ENCODE data around the gene RFFL. TPM values are rescaled to one million over a fixed set of nuclear protein-coding genes. Genes with fewer than 3 reads are reported as not detected.
A peak's percentile ranks its signal among the peaks of the same experiment; 100 is the strongest.
"Not testable (repeated sequence)": the region's sequence is repeated elsewhere in the genome, so short reads cannot be mapped to it uniquely, and the experiment has no call there.

RFFL gene
- total and polyA plus RNA-seq, 7 donors = 7.0 to 39.5 (median 23.6) TPM

DNA sequence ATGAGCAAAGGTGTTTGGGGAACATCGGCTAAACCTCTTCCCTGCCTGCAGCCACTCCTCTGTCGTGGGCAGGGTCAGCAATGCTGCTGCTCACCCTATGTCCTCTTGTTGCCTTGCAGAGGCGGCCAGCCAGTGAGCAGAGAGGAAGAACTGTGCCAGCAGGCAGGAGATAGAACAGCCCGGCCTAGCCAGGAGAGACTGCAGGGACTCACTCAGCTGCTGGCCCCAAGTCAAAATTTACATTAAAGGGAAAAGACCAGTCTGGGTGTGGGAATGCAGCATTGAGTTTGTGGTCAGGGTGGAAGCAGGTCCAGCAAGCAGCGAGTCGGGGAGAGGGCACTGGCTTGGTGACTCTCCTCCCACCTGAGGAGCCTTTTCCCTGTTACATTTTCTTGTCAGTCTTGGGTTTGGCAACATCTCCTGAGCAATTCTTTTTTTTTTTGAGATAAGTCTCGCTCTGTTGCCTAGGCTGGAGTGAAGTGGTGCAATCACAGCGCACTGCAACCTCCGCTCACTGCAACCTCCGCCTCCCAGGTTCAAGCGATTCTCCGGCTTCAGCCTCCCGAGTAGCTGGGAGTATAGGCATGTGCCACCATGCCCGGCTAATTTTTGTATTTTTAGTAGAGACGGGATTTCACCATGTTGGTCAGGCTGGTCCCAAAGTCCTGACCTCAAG lies 60.5 kb downstream of the RFFL start:
- intact Hi-C loops (cut with DNase I) = loop anchor here in 1 of 2 donors (5.0 kb wide), 1 partner anchor 114 kb away; the partner anchor contains the start of gene RAD51D
- H3K9me3 ChIP-seq = no peaks in the 10 kb centered on the region
- no peak overlapping the region for H3K27ac ChIP-seq
- H3K4me3 ChIP-seq = no peak overlapping the region
- TF ChIP-seq, protein P1, sequence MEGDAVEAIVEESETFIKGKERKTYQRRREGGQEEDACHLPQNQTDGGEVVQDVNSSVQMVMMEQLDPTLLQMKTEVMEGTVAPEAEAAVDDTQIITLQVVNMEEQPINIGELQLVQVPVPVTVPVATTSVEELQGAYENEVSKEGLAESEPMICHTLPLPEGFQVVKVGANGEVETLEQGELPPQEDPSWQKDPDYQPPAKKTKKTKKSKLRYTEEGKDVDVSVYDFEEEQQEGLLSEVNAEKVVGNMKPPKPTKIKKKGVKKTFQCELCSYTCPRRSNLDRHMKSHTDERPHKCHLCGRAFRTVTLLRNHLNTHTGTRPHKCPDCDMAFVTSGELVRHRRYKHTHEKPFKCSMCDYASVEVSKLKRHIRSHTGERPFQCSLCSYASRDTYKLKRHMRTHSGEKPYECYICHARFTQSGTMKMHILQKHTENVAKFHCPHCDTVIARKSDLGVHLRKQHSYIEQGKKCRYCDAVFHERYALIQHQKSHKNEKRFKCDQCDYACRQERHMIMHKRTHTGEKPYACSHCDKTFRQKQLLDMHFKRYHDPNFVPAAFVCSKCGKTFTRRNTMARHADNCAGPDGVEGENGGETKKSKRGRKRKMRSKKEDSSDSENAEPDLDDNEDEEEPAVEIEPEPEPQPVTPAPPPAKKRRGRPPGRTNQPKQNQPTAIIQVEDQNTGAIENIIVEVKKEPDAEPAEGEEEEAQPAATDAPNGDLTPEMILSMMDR (IDR thresholded peaks at IDR 0.05) = no peak
- ATAC-seq = no peak
- DNase-seq = no peak
- no peaks in the 10 kb centered on the region for H3K27me3 ChIP-seq (ENCODE audit: insufficient read depth in 3 of 3, low read length in 2 of 3)
- peaks cover 5 to 90% of the 10 kb centered on the region in 2 donors for H3K36me3 ChIP-seq (ENCODE audit: insufficient read depth in 1 of 2, low read depth in 1 of 2)
- no peaks in the 10 kb centered on the region for H3K4me1 ChIP-seq
- 85 to 86% (median 86%) methylated on average over 15 of the region's 15 CpGs for WGBS, 3 donors

DNA sequence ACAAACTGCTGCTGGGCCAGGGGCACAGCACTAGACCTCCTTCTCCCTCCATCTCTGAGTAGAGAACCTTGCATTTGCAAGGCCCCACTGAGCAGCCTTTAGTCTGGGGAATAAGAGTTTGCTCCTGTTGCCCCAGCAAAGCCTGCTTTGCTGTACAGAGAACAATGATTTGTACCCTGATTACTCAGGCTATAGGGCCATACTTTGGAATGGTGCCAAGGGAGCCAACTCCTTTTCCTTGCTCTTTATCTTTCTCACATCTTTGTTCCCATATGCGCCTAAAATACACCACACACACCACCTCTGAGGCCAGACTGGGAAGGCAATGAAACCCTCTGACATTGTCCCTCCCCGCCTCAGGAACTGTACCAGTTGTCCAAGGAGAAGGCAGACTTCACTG lies 62.0 kb downstream of the RFFL start:
- Histone ChIP-seq H3K4me3 (no peak overlapping the region), H3K4me1 (peaks cover 5% of the 10 kb centered on the region), H3K9me3 (no peaks in the 10 kb centered on the region), H3K27ac (no peak overlapping the region), H3K36me3 (ENCODE audit: insufficient read depth in 1 of 2, low read depth in 1 of 2) (peaks cover 9 to 91% of the 10 kb centered on the region in 2 donors), H3K27me3 (ENCODE audit: insufficient read depth in 3 of 3, low read length in 2 of 3) (no peaks in the 10 kb centered on the region)
- no peak for DNase-seq
- no peak for ATAC-seq
- WGBS, 3 donors = 85 to 94% (median 86%) methylated on average over 2 of the region's 2 CpGs
- intact Hi-C loops (cut with DNase I) = loop anchor here in 1 of 2 donors (5.0 kb wide), 1 partner anchor 116 kb away; the partner anchor contains the start of gene RAD51D
- TF ChIP-seq, protein P1 (IDR thresholded peaks at IDR 0.05) = no peak

DNA sequence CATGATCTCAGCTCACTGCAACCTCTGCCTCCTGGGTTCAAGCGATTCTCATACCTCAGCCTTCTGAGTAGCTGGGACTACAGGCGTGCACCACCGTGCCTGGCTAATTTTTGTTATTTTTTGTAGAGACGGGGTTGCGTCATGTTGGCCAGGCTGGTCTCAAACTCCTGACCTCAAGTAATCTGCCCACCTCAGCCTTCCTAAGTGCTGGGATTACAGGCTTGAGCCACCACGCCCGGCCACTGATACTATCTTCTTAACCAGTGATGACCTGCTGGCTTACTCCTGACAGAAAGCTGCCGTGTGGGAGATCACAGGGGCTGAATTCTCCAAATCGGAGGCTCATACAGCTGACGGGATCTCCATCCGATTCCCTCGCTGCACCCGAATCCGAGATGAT lies 62.5 kb downstream of the RFFL start:
- H3K4me3 ChIP-seq; H3K9me3 ChIP-seq; H3K27me3 ChIP-seq (ENCODE audit: insufficient read depth in 3 of 3, low read length in 2 of 3); DNase-seq; ATAC-seq; H3K4me1 ChIP-seq; H3K27ac ChIP-seq: not testable (repeated sequence)
- WGBS, 3 donors = 92 to 95% (median 93%) methylated on average over 14 of the region's 14 CpGs
- peaks cover 9 to 91% of the 10 kb centered on the region in 2 donors for H3K36me3 ChIP-seq (ENCODE audit: insufficient read depth in 1 of 2, low read depth in 1 of 2)
- intact Hi-C loops (cut with DNase I) = loop anchor here in 1 of 2 donors (5.0 kb wide), 1 partner anchor 116 kb away; the partner anchor contains the start of gene RAD51D

DNA sequence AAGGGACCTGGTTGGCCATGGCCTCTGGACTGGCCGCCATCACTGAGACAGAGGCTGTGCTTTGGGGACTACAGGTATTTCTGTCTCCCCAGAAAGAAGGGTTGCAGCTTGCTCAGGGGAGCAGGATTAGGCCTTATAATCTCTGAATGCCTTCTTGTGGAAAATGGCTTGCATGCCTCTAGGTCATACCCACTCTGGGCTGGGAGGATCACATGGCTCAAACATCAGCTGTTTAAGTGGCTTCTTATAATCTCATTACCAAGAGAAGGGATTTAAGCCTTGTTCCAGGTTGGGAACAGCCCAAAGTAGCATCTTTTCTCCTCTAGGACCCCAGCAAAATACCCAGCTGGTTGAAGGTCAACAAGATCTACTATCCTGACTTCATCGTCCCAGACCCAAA lies 64.1 kb downstream of the RFFL start:
- DNase-seq (no peak), ATAC-seq (no peak)
- Histone ChIP-seq H3K36me3 (ENCODE audit: insufficient read depth in 1 of 2, low read depth in 1 of 2) (peaks cover 14 to 97% of the 10 kb centered on the region in 2 donors), H3K27me3 (ENCODE audit: insufficient read depth in 3 of 3, low read length in 2 of 3) (no peaks in the 10 kb centered on the region), H3K4me1 (peaks cover 5% of the 10 kb centered on the region), H3K4me3 (no peak overlapping the region), H3K9me3 (no peaks in the 10 kb centered on the region), H3K27ac (no peak overlapping the region)
- TF ChIP-seq, protein P1 (IDR thresholded peaks at IDR 0.05) = no peak
- intact Hi-C loops (cut with DNase I) = loop anchor here (1.0 to 5.0 kb wide), 3 partner anchors 89 to 118 kb away; partner anchors contain the start of gene RAD51D (in 1 of the 2)
- WGBS, 3 donors = 94 to 100% (median 95%) methylated on average over 2 of the region's 2 CpGs

DNA sequence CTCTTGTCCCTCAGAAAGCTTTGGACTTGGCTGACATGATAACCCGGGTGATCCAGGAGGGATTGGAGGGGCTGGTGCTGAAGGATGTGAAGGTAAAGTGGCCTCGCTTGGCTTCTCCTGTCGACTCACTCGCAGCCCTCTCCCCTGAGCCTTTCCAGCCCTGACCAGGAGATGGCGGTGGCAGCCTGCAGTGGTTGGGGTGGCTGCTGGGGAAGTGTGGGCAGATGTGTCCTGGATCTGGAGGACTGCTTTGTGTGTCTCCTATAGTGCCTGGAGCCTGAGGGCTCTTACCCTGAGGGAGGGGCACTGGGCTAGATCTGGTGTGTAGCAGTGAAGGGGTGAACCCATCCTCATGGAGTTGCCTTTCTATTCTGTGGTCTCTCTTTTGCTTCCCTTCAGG lies 65.3 kb downstream of the RFFL start:
- TF ChIP-seq, protein P1 (IDR thresholded peaks at IDR 0.05) = peak; percentile 66
- intact Hi-C loops (cut with DNase I) = loop anchor here (5.0 kb wide), 2 partner anchors 94 to 119 kb away; partner anchors contain the start of gene RAD51D (in 1 of the 2)
- Histone ChIP-seq H3K27me3 (ENCODE audit: insufficient read depth in 3 of 3, low read length in 2 of 3) (no peaks in the 10 kb centered on the region), H3K4me1 (peaks cover 5% of the 10 kb centered on the region), H3K36me3 (ENCODE audit: insufficient read depth in 1 of 2, low read depth in 1 of 2) (peaks cover 18 to 99% of the 10 kb centered on the region in 2 donors), H3K27ac (peak overlapping the region; percentile 39), H3K9me3 (no peaks in the 10 kb centered on the region), H3K4me3 (no peak overlapping the region)
- WGBS, 3 donors = 58 to 63% (median 61%) methylated on average over 5 of the region's 5 CpGs
- DNase-seq = peak; percentile 68 to 79
- peak; percentile 82 to 95 (median 88) for ATAC-seq

All from psoas muscle (tissue), 8 donors.